ENCODE measurements around the gene OTOR.

OTOR gene

GRCh38 chr20:16749573-16749972 is 1.4 kb downstream of the OTOR start:
- DNase-seq (ENCODE audit: low read depth) = no peak

GRCh38 chr20:16752082-16752481 is 3.9 kb downstream of the OTOR start:
- no peak for DNase-seq (ENCODE audit: low read depth)

DNA sequence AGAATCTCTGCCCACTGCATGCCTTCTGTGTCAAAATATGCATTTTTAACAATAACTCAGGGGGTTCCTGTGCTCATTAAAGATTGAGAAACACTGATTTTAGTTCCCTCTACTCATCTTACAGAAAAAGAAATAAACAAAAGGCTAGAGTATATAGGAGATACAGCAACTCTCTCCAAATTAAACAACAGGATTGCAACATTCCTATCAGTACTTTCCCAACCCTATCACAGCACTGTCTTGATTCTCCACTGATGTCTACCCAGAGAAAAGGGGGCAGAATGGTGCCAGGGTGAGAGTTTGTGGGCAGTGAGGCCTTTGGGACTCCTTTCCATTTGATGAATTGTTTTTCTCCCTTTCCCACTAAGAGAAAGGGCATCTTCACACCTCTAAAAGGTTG is 4.7 kb downstream of the OTOR start:
- no peak for DNase-seq (ENCODE audit: low read depth)

DNA sequence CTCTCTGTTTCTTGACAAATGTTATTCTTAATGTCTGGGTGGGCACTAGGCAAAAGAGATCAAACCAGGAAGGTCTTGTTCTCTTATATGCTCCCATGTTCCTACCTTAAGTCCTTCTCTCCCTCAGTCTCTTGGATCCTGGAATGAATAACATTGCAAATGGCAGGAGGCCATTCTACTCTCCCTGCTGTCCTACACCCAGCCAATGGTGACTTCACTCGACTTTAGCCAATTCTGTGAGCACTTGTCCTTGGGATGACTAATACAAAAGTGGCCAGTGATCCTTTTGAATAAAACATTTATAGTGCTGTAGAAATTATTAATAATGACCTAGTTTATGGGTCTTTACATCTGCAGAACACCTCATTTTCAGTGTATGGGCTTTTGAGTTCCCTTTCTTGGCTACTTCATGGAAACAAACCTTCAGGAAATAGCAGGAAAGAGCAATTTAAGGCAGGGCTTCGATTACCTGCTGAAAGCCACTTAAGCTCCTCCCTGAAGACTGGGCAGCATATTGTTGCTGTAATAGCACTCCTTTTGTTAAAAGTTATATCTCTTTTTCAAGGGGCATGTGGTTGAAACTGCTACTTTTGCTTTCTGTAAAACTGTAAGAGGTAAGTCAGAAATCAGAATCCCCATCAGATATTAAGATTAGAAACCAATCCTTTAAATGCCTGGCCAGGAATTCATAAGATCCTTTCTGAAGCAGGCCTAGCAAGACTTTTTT is 10.5 kb downstream of the OTOR start:
- DNase-seq (ENCODE audit: low read depth) = no peak

DNA sequence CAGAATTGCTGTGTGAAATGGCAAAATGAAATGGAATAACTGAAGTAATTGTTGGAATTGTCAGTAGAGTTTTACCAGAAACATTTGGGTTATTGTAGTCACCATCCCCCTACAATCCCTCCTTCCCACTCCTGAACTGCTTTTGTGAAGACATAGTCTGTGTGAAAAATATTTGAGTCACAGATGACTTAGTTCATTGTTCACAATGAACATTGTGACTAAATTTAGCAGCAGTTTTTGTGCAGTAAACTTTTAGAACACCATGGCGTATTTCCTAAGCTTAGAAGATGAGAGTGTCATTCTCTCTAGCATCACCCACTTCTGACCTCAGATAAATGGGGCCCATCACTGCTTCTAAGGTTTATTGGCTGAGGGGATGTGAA is 11.0 kb downstream of the OTOR start:
- DNase-seq (ENCODE audit: low read depth) = no peak

- DNase-seq (ENCODE audit: low read depth) = no peak
These were observed 12.5 kb downstream of the OTOR start for GRCh38 chr20:16760431-16761304.

DNA sequence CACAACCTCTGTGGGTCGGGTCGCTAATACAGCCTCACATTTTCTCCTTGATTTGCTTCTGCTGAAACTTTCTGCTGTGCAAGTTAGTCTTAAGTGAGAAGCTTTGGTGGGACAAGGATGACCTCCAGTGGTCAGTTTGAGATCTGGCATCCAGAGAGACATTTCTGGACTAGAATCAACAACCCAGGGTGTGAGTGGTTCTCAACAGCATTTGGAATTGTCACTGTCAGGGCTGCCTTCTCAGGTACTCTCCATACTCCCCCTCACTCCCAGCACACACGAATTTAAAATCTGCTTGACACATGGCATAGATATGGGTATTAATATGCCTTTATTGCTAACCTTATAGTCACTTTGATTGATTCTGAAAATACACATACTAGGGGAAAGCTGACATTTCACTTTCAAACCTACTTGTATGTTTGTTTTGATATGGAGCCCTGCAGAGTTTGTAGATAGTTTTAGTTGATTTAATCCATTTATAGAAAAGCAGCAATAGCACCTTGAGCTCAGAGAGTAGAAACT is 13.2 kb downstream of the OTOR start:
- peak; percentile 24 for DNase-seq (ENCODE audit: low read depth)

GRCh38 chr20:16764560-16764959 is 16.4 kb downstream of the OTOR start:
- no peak for DNase-seq (ENCODE audit: low read depth)

DNA sequence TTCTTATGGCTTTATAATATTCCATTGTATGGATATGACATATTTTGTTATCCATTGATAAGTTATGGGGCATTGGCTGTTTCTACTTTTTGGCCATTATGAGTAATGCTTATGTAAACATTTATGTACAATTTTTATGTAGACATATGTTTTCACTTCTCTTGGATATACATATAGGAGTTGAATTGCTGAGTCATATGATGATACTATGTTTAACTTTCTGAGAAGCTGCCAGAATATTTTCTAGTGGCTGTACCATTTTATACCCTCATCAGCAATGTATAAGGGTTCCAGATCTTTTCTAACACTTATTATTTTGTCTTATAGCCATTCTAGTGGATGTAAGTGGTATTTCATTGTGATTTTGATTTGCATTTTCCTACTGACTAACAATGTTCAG is 23.1 kb downstream of the OTOR start:
- DNase-seq (ENCODE audit: low read depth) = peak; percentile 1

GRCh38 chr20:16775961-16776360 is 27.8 kb downstream of the OTOR start:
- DNase-seq (ENCODE audit: low read depth) = no peak

DNA sequence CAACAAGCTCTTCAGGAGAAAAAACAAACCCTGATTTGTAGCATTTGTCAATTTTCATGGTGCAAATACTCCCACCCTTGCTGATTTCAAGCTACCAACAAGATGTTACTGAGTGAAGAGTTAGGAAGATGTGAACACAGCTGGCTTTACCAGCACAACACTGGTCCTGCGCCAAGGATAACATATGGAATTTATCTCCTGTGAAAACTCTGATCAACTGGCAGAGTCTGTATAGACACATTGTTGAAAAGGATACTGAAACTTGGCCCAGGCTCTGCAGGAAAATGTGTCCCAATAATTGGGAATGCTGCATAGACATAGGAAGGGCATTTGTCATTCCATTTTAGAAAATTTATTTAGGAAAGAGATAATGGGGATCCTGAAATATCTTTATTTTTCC is 29.0 kb downstream of the OTOR start:
- DNase-seq (ENCODE audit: low read depth) = no peak

DNA sequence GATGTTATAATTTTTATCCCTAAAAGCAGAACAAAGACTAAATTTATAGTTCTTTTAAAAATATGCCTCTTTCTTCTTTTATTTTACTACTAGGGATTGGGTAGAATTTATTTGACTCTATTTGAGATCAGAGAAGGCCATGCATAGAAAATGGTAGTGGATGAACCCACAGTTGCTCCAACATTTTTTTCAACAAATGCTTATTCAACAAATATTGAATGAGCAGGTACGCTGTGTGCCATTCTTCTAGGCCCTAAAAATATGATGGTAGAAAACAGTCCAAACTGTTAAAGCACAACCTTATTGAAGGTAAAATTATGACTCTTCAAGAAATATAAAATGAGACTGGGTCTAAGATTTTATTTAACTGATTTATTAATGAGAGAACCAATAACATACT is 30.0 kb downstream of the OTOR start:
- no peak for DNase-seq (ENCODE audit: low read depth)

GRCh38 chr20:16781496-16781895 is 33.3 kb downstream of the OTOR start:
- DNase-seq (ENCODE audit: low read depth) = no peak

- no peak for DNase-seq (ENCODE audit: low read depth)
These were observed 37.1 kb downstream of the OTOR start for GRCh38 chr20:16785226-16785625.
